HEK293T (cell line): ENCODE measurements around the gene ZNF367.
A peak's percentile ranks its signal among the peaks of the same experiment; 100 is the strongest.

Source experiments
- CTCF ChIA-PET: fragments of 350-600 bp; formaldehyde crosslinking; extraction: SDS; loops from one replicate; lab custom pipeline; 2021; ENCODE audit warnings: antibody characterized with exemption, inconsistent platforms; lab: Yijun Ruan, JAX
- POLR2A ChIA-PET: fragments of 350-600 bp; formaldehyde crosslinking; extraction: SDS; loops from one replicate; lab custom pipeline; 2020; ENCODE audit warnings: antibody characterized with exemption, inconsistent platforms; lab: Yijun Ruan, JAX
- DNase-seq: peaks from one replicate; pipeline ENCODE4 v3.0.0; 2012; ENCODE audit warnings: mixed read lengths; ENCODE audit errors: extremely low spot score
- ARNT ChIP-seq: fragments of 450-650 bp; IDR thresholded peaks from 2 replicates; pipeline ENCODE4 v1.6.1; 2017; ENCODE audit warnings: mild to moderate bottlenecking
- BHLHE40 ChIP-seq: fragments of 450-650 bp; IDR thresholded peaks from 2 replicates; pipeline ENCODE4 v1.6.1; 2016; ENCODE audit warnings: mild to moderate bottlenecking, moderate library complexity, borderline replicate concordance
- CTBP1 ChIP-seq: fragments of 450-650 bp; IDR thresholded peaks from 2 replicates; pipeline ENCODE4 v1.6.1; 2016; ENCODE audit warnings: borderline replicate concordance
- ELF4 ChIP-seq: fragments of 450-650 bp; IDR thresholded peaks from 2 replicates; pipeline ENCODE4 v1.6.1; 2017; ENCODE audit warnings: antibody characterized with exemption
- FOXK2 ChIP-seq: fragments of 450-650 bp; IDR thresholded peaks from 2 replicates; pipeline ENCODE4 v1.6.1; 2016; ENCODE audit warnings: mild to moderate bottlenecking
- FOXM1 ChIP-seq: fragments of 450-650 bp; IDR thresholded peaks from 2 replicates; pipeline ENCODE4 v1.6.1; 2017; ENCODE audit warnings: mild to moderate bottlenecking, borderline replicate concordance
- HDGF ChIP-seq: fragments of 450-650 bp; IDR thresholded peaks from 2 replicates; pipeline ENCODE4 v1.6.1; 2017; ENCODE audit warnings: antibody characterized with exemption, borderline replicate concordance
- L3MBTL2 ChIP-seq: fragments of 450-650 bp; conservative IDR thresholded peaks from 2 replicates; pipeline ENCODE4 v1.6.1; 2016; ENCODE audit warnings: mild to moderate bottlenecking
- NFRKB ChIP-seq: fragments of 450-650 bp; IDR thresholded peaks from 2 replicates; pipeline ENCODE4 v1.6.1; 2016; ENCODE audit warnings: mild to moderate bottlenecking, moderate library complexity
- SP1 ChIP-seq: fragments of 450-650 bp; IDR thresholded peaks from 2 replicates; pipeline ENCODE4 v1.6.1; 2017
- SUZ12 ChIP-seq: fragments of 450-650 bp; IDR thresholded peaks from 2 replicates; pipeline ENCODE4 v1.6.1; 2016; ENCODE audit warnings: mild to moderate bottlenecking
- TARDBP ChIP-seq: fragments of 450-650 bp; IDR thresholded peaks from 2 replicates; pipeline ENCODE4 v1.6.1; 2016
- ZNF384 ChIP-seq: fragments of 450-650 bp; IDR thresholded peaks from 2 replicates; pipeline ENCODE4 v1.6.1; 2016
- TF ChIP-seq, protein P1 (sequence below): fragments of 450-650 bp; IDR thresholded peaks from 2 replicates; pipeline ENCODE4 v1.6.1; 2016

Gene ZNF367

DNA sequence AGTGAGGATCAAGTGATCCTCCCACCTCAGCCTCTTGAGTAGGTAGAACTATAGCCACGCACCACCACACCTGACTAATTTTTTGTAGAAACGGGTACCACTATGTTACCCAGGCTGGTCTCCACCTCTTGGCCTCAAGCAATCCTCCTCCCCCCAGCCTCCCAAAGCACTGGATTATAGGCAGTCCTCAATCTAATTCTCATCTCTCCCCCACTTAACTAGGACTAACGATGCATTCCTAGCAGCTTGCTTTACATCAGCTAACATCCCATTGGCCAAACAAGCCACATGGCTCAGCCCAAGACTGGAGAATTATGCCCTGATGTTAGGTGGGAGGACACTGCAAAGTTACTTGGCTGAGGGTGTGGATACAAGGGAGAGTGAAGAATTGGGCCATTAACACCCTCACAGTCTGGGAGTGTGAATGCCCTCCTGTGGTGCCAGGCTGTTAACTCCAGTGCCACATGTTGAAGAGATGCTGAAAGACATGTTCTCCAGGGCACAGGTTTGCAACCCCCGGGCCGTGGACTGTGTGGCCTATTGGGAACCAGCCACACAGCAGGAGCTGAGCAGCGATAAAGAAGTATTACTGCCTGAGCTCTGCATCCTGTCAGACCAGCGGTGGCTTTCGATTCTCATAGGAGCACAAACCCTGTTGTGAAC is 5.3 kb upstream of the ZNF367 start:
- ChIA-PET CTCF (interaction anchor here (0.6 kb wide), 1 partner anchor 1021 kb away, joined by 4 read pairs; no protein-coding TSS in a partner anchor), POLR2A (interaction anchor here (0.6 to 1.3 kb wide), 3 partner anchors 9 to 27 kb away, joined by 3 to 4 read pairs (median 3); no protein-coding TSS in a partner anchor)
- TF ChIP-seq FOXK2 (no peak), BHLHE40 (no peak), SP1 (no peak), FOXM1 (no peak)
- DNase-seq = no peak

- TF ChIP-seq, protein P1, sequence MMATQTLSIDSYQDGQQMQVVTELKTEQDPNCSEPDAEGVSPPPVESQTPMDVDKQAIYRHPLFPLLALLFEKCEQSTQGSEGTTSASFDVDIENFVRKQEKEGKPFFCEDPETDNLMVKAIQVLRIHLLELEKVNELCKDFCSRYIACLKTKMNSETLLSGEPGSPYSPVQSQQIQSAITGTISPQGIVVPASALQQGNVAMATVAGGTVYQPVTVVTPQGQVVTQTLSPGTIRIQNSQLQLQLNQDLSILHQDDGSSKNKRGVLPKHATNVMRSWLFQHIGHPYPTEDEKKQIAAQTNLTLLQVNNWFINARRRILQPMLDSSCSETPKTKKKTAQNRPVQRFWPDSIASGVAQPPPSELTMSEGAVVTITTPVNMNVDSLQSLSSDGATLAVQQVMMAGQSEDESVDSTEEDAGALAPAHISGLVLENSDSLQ = 0 out of 2 replicates have a peak, but pooled peaks have one; percentile 10
- no peak for TF ChIP-seq NFRKB
- DNase-seq = no peak
- ChIA-PET CTCF (no interaction called here), POLR2A (no interaction called here)
These were observed 2.5 kb upstream of the ZNF367 start for GRCh38 chr9:96420468-96421219.

DNA sequence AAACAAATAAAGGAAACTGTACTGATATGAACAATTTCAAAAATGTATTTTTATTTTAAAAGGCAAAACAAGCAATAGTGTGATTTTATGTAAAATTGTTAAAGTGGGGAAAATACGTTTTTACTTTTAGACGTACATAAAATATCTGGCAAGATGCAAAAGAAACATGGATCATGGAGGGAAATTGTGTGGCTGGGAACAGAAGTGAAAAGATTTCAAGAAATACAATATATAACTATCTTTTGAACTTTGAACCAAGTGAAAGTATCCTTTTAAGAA is 1.5 kb upstream of the ZNF367 start:
- no peak for TF ChIP-seq ZNF384
- DNase-seq = no peak
- ChIA-PET POLR2A (interaction anchor here (0.8 to 2.6 kb wide), 3 partner anchors 10 to 32 kb away, joined by 3 to 11 read pairs (median 3); partner anchors contain the start of gene HABP4), CTCF (interaction anchor here (0.6 kb wide), 1 partner anchor 30 kb away, joined by 3 read pairs; the partner anchor contains the start of gene HABP4)

- CTCF ChIA-PET = interaction anchor here (0.6 kb wide), 1 partner anchor 30 kb away, joined by 3 read pairs; the partner anchor contains the start of gene HABP4
- POLR2A ChIA-PET = interaction anchor here (0.8 to 2.6 kb wide), 3 partner anchors 11 to 32 kb away, joined by 3 to 11 read pairs (median 3); partner anchors contain the start of gene HABP4
- DNase-seq = peak; percentile 62
- TF ChIP-seq, protein P1 = no peak
- TF ChIP-seq TARDBP = no peak
- no peak for TF ChIP-seq CTBP1
- TF ChIP-seq L3MBTL2 = no peak
- TF ChIP-seq ARNT = no peak
- no peak for TF ChIP-seq HDGF
- no peak for TF ChIP-seq ELF4
- TF ChIP-seq SUZ12 = no peak
These were observed 935 bp upstream of the ZNF367 start for GRCh38 chr9:96418920-96419690.

DNA sequence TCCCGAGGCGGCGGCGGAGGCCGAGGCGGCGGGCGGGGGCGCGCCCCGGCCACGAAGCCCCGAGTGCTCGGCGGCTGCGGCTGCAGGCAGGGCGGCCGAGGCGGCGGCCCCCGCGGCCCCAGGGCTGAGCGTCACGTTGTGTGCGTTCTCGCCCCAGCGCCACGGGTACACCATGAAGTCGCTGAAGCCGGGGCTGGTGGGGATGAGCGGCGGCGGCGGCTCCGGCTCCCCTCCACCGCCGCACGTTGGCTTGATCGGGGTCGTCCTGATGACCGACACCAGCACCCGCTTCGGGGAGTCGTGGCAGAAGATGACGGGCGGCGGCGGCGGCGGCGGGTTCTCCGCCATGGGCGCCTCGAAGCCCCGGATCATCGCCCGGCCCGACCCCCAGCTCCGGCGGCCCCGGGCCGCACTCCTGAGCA is 498 bp downstream of the ZNF367 start:
- CTCF ChIA-PET = no interaction called here
- POLR2A ChIA-PET = interaction anchor here (2.6 kb wide), 1 partner anchor 32 kb away, joined by 11 read pairs; the partner anchor contains the start of gene HABP4
- TF ChIP-seq L3MBTL2 (no peak), ELF4 (no peak), ARNT (no peak), HDGF (no peak), FOXK2 (no peak)
- TF ChIP-seq, protein P1 = no peak
- DNase-seq = peak; percentile 27

DNA sequence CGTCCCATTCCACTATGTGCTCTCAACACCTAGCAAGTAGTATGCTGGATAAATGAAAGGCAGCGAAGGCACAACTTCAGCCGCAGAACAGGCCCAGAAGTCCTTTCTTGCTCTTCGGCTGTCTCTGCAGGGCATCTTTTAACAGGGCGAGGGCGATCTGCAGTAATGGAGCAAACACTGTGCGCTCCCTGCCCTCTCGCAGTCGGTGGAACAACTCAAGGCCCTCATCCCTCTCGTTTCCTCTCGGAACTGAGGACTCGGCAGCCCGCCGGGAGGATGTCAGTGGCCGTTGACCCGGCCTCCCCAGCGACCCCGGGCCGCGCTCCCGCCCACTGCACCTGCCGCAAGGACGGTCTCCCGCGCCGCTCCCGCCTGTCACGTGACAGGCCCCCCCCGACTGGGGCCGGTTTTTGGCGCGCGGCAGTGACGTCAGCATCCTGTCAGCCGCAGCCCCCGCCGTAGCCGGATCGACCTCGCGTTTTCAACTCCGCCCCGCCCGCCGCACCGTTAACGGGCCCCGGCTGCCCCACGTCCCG is 1.1 kb downstream of the ZNF367 start:
- POLR2A ChIA-PET = interaction anchor here (2.6 kb wide), 1 partner anchor 33 kb away, joined by 11 read pairs; the partner anchor contains the start of gene HABP4
- TF ChIP-seq L3MBTL2 (peak; percentile 61), SP1 (no peak), FOXM1 (peak; percentile 88; the same call in 1 of the 2 replicates), ELF4 (no peak)
- peak; percentile 85 for DNase-seq
- CTCF ChIA-PET = no interaction called here
